ENCODE data around the gene DMC1. TPM values are rescaled to one million over a fixed set of nuclear protein-coding genes. Genes with fewer than 3 reads are reported as not detected.

Gene DMC1
- total and polyA plus RNA-seq, 2 of the 4 experiments (the other 2 are of a cell fraction) = 0.18 to 0.38 TPM

GRCh38 chr22:38578505-38578904, 8.5 kb upstream of the DMC1 start:
- Histone ChIP-seq H3K36me3 (ENCODE audit: control insufficient read depth, insufficient read depth, low read length) (no peaks in the 10 kb centered on the region), H3K4me2 (ENCODE audit: low read depth, low read length) (no peak overlapping the region), H2BK15ac (ENCODE audit: low read depth, low read length) (no peak overlapping the region), H3K4me3 (ENCODE audit: insufficient read depth, low read depth, low read length) (no peak overlapping the region), H3K4me1 (ENCODE audit: control insufficient read depth, insufficient read depth, low read length) (no peaks in the 10 kb centered on the region), H3K79me1 (ENCODE audit: low read depth in 1 of 2, low read length in 2 of 2) (no peaks in the 10 kb centered on the region), H3K23ac (ENCODE audit: low read depth, low read length) (no peak overlapping the region), H2BK20ac (ENCODE audit: low read depth, low read length) (no peak overlapping the region), H4K5ac (ENCODE audit: low read depth, low read length) (no peak overlapping the region), H3K56ac (ENCODE audit: extremely low read depth, insufficient read depth, low read length) (no peak overlapping the region), H3K4ac (ENCODE audit: low read depth, low read length) (no peak overlapping the region), H3K14ac (replicated peaks; ENCODE audit: low read depth, low read length) (no peak overlapping the region), H2AFZ (replicated peaks; ENCODE audit: low read length, poor library complexity) (no peak overlapping the region), H3K18ac (ENCODE audit: low read depth, low read length) (no peak overlapping the region), H4K8ac (ENCODE audit: low read depth in 2 of 2, low read length in 2 of 2) (no peak overlapping the region), H4K20me1 (ENCODE audit: insufficient read depth, low read length) (no peaks in the 10 kb centered on the region), H2AK9ac (replicated peaks; ENCODE audit: low read depth, low read length, poor library complexity) (no peak overlapping the region), H2AK5ac (ENCODE audit: low read depth, low read length) (no peak overlapping the region), H3K27ac (ENCODE audit: insufficient read depth, low read length) (no peak overlapping the region), H3K27me3 (ENCODE audit: control insufficient read depth, insufficient read depth, low read length) (no peaks in the 10 kb centered on the region), H3K9me1 (ENCODE audit: insufficient read depth, low read length) (no peaks in the 10 kb centered on the region), H2BK5ac (ENCODE audit: low read depth, low read length, poor library complexity, severe bottlenecking) (no peak overlapping the region), H4K91ac (ENCODE audit: insufficient read depth, low read depth, low read length) (no peak overlapping the region), H3K9ac (ENCODE audit: low read depth, low read length) (no peak overlapping the region), H3K9me3 (ENCODE audit: control insufficient read depth, insufficient read depth, low read length) (no peaks in the 10 kb centered on the region), H2BK120ac (ENCODE audit: low read depth, low read length) (no peak overlapping the region)
- 70% methylated on average over 2 of the region's 5 CpGs; no CpG with 5 or more reads in 1 of the 2 experiments for WGBS, 2 experiments (ENCODE audit: extremely low coverage in 2 of 2, insufficient read length in 1 of 2)
- POLR2A ChIA-PET (ENCODE audit: unreplicated experiment) = no interaction called here
- dilution Hi-C loops (cut with HindIII; ENCODE audit: low sequenced_read_pairs, unreplicated experiment) (no loop called here), in situ Hi-C loops (cut with MboI; ENCODE audit: low sequenced_read_pairs) (loop anchor here (10.0 kb wide), 1 partner anchor 524 kb away; the partner anchor contains the start of gene PICK1), intact Hi-C loops (cut with micrococcal nuclease) (loop anchor here (10.0 kb wide), 1 partner anchor 164 kb away; no protein-coding TSS in a partner anchor)
- TF ChIP-seq POLR2A (IDR thresholded peaks at IDR 0.05; ENCODE audit: low read depth, low read length) (no peak), RAD21 (IDR thresholded peaks at IDR 0.05; ENCODE audit: low read length) (no peak), BHLHE40 (IDR thresholded peaks at IDR 0.05; ENCODE audit: low read depth, low read length) (no peak), RFX5 (IDR thresholded peaks at IDR 0.05; ENCODE audit: low read depth, low read length) (no peak), NFE2L2 (IDR thresholded peaks at IDR 0.05; ENCODE audit: low read depth, low read length) (no peak), SMC3 (IDR thresholded peaks at IDR 0.05; ENCODE audit: low read depth, low read length) (no peak), CEBPB (IDR thresholded peaks at IDR 0.05; ENCODE audit: low read depth, low read length) (no peak), MAFK (IDR thresholded peaks at IDR 0.05; ENCODE audit: low read depth, low read length) (no peak), CHD1 (IDR thresholded peaks at IDR 0.05; ENCODE audit: low read depth, low read length) (no peak), MAZ (IDR thresholded peaks at IDR 0.05; ENCODE audit: borderline replicate concordance, low read depth, low read length) (no peak), MXI1 (IDR thresholded peaks at IDR 0.05; ENCODE audit: borderline replicate concordance, low read depth, low read length) (no peak), FOS (IDR thresholded peaks at IDR 0.05; ENCODE audit: low read depth, low read length) (no peak)
- CTCF ChIA-PET = no interaction called here
- ATAC-seq (ENCODE audit: low read depth) = no peak
- no peak for DNase-seq
- no TSS peak for BruUV-seq (replicated peaks)
